ENCODE measurements around the gene PRSS2. TPM values are rescaled to one million over a fixed set of nuclear protein-coding genes. Genes with fewer than 3 reads are reported as not detected.

PRSS2 gene
- total RNA-seq, 1 donor from 2014 or later = not detected

- Mint-ChIP-seq H3K27me3 (ENCODE audit: low read depth, unreplicated experiment) (peaks cover 23% of the 10 kb centered on the region), H3K9me3 (ENCODE audit: unreplicated experiment) (peaks cover 5% of the 10 kb centered on the region), H3K27ac (ENCODE audit: unreplicated experiment) (peak overlapping the region; percentile 22), H3K4me1 (ENCODE audit: low read depth, unreplicated experiment) (peaks cover 35% of the 10 kb centered on the region), H3K4me3 (ENCODE audit: unreplicated experiment) (no peak overlapping the region), H3K36me3 (ENCODE audit: low read depth, unreplicated experiment) (no peaks in the 10 kb centered on the region)
- Histone ChIP-seq H3K9me3 (ENCODE audit: insufficient read depth, low read depth, low read length) (no peaks in the 10 kb centered on the region), H3K36me3 (ENCODE audit: insufficient read depth, low read length) (no peaks in the 10 kb centered on the region), H3K4me2 (ENCODE audit: low read length) (no peak overlapping the region), H2AFZ (ENCODE audit: low read depth, low read length) (no peak overlapping the region), H3K4me3 (ENCODE audit: insufficient read depth, low read depth, low read length) (no peak overlapping the region), H3K79me2 (ENCODE audit: insufficient read depth, low read length) (no peaks in the 10 kb centered on the region), H3K9ac (ENCODE audit: low read length) (no peak overlapping the region), H3K27ac (ENCODE audit: low read depth, low read length) (no peak overlapping the region), H4K20me1 (ENCODE audit: insufficient read depth, low read length) (no peaks in the 10 kb centered on the region), H3K4me1 (ENCODE audit: insufficient read depth, low read length) (peaks cover 9% of the 10 kb centered on the region), H3K27me3 (ENCODE audit: insufficient read depth, low read length) (no peaks in the 10 kb centered on the region)
- FAIRE-seq (no peak), DNase-seq (ENCODE audit: low read depth) (no peak)
- TF ChIP-seq CTCF (IDR thresholded peaks at IDR 0.05; ENCODE audit: insufficient read depth, low read depth, low read length) = no peak
- TF ChIP-seq EZH2 (IDR thresholded peaks at IDR 0.05; ENCODE audit: insufficient read depth, low read length) = no peak
These were observed 19.8 kb downstream of the PRSS2 start for GRCh38 chr7:142790555-142790954.

- Histone ChIP-seq H3K36me3 (ENCODE audit: insufficient read depth, low read length) (no peaks in the 10 kb centered on the region), H3K4me1 (ENCODE audit: insufficient read depth, low read length) (peaks cover 11% of the 10 kb centered on the region), H3K79me2 (ENCODE audit: insufficient read depth, low read length) (peaks cover 9% of the 10 kb centered on the region), H4K20me1 (ENCODE audit: insufficient read depth, low read length) (no peaks in the 10 kb centered on the region), H3K4me3 (ENCODE audit: insufficient read depth, low read depth, low read length) (no peak overlapping the region), H3K9me3 (ENCODE audit: insufficient read depth, low read depth, low read length) (no peaks in the 10 kb centered on the region), H3K27me3 (ENCODE audit: insufficient read depth, low read length) (peaks cover 1% of the 10 kb centered on the region), H3K9ac (ENCODE audit: low read length) (no peak overlapping the region), H3K4me2 (ENCODE audit: low read length) (no peak overlapping the region), H3K27ac (ENCODE audit: low read depth, low read length) (no peak overlapping the region), H2AFZ (ENCODE audit: low read depth, low read length) (no peak overlapping the region)
- Mint-ChIP-seq H3K9me3 (ENCODE audit: unreplicated experiment) (peaks cover 5% of the 10 kb centered on the region), H3K27me3 (ENCODE audit: low read depth, unreplicated experiment) (peaks cover 25% of the 10 kb centered on the region), H3K4me1 (ENCODE audit: low read depth, unreplicated experiment) (peaks cover 43% of the 10 kb centered on the region), H3K4me3 (ENCODE audit: unreplicated experiment) (no peak overlapping the region), H3K27ac (ENCODE audit: unreplicated experiment) (no peak overlapping the region), H3K36me3 (ENCODE audit: low read depth, unreplicated experiment) (no peaks in the 10 kb centered on the region)
- DNase-seq (ENCODE audit: low read depth) (no peak), FAIRE-seq (no peak)
- TF ChIP-seq CTCF (IDR thresholded peaks at IDR 0.05; ENCODE audit: insufficient read depth, low read depth, low read length) (no peak), EZH2 (IDR thresholded peaks at IDR 0.05; ENCODE audit: insufficient read depth, low read length) (no peak)
These were observed 20.7 kb downstream of the PRSS2 start for GRCh38 chr7:142791502-142791901.

GRCh38 chr7:142792129-142792528 lies 21.4 kb downstream of the PRSS2 start:
- Mint-ChIP-seq H3K27me3 (ENCODE audit: low read depth, unreplicated experiment) (peaks cover 26% of the 10 kb centered on the region), H3K4me1 (ENCODE audit: low read depth, unreplicated experiment) (peaks cover 44% of the 10 kb centered on the region), H3K27ac (ENCODE audit: unreplicated experiment) (no peak overlapping the region), H3K4me3 (ENCODE audit: unreplicated experiment) (no peak overlapping the region), H3K9me3 (ENCODE audit: unreplicated experiment) (peaks cover 5% of the 10 kb centered on the region), H3K36me3 (ENCODE audit: low read depth, unreplicated experiment) (no peaks in the 10 kb centered on the region)
- peaks cover 3% of the 10 kb centered on the region for H3K27me3 ChIP-seq (ENCODE audit: insufficient read depth, low read length)
- DNase-seq (ENCODE audit: low read depth) (no peak), FAIRE-seq (no peak)
- H3K36me3 ChIP-seq (ENCODE audit: insufficient read depth, low read length) = no peaks in the 10 kb centered on the region
- no peak overlapping the region for H2AFZ ChIP-seq (ENCODE audit: low read depth, low read length)
- H3K9me3 ChIP-seq (ENCODE audit: insufficient read depth, low read depth, low read length) = no peaks in the 10 kb centered on the region
- no peak overlapping the region for H3K9ac ChIP-seq (ENCODE audit: low read length)
- no peak overlapping the region for H3K4me3 ChIP-seq (ENCODE audit: insufficient read depth, low read depth, low read length)
- no peak overlapping the region for H3K4me2 ChIP-seq (ENCODE audit: low read length)
- no peak overlapping the region for H3K27ac ChIP-seq (ENCODE audit: low read depth, low read length)
- TF ChIP-seq CTCF (IDR thresholded peaks at IDR 0.05; ENCODE audit: insufficient read depth, low read depth, low read length) (no peak), EZH2 (IDR thresholded peaks at IDR 0.05; ENCODE audit: insufficient read depth, low read length) (no peak)
- H3K4me1 ChIP-seq (ENCODE audit: insufficient read depth, low read length) = peaks cover 11% of the 10 kb centered on the region
- H3K79me2 ChIP-seq (ENCODE audit: insufficient read depth, low read length) = peaks cover 15% of the 10 kb centered on the region
- no peaks in the 10 kb centered on the region for H4K20me1 ChIP-seq (ENCODE audit: insufficient read depth, low read length)

Data from astrocyte (in vitro differentiated cells and primary cell).